HEK293 (cell line): ENCODE results near the gene PAAF1.

ENCODE experiments used
- CTCF ChIA-PET: fragments of 350-600 bp; formaldehyde crosslinking; extraction: SDS; loops from one replicate; lab custom pipeline; 2021; ENCODE audit warnings: antibody characterized with exemption; lab: Yijun Ruan, JAX
- POLR2A ChIA-PET: fragments of 300-600 bp; formaldehyde crosslinking; extraction: SDS; loops from one replicate; lab custom pipeline; 2020; ENCODE audit warnings: antibody characterized with exemption, inconsistent platforms; lab: Yijun Ruan, JAX
- H3K27ac ChIP-seq: fragments of 200-500 bp; sonication (Bioruptor generic); 2 replicates; pipeline ENCODE4 v1.5.1; 2014; ENCODE audit warnings: low read depth, low read length, control low read depth, inconsistent platforms; ENCODE audit errors: extremely low read depth
- H3K36me3 ChIP-seq, 2 experiments: fragments of 200-500 bp in 1 of 2; sonication (Bioruptor generic) in 1 of 2; 1 replicate in 1 of 2; 2 replicates in 1 of 2; pipeline ENCODE4 v1.5.1; 2014 to 2017; ENCODE audit warnings: inconsistent platforms in 2 of 2, low read length in 2 of 2; ENCODE audit not compliant: control insufficient read depth in 2 of 2, insufficient read depth in 1 of 2
- H3K4me1 ChIP-seq: fragments of 200-500 bp; sonication (Bioruptor generic); 2 replicates; pipeline ENCODE4 v1.5.1; 2014; ENCODE audit warnings: mild to moderate bottlenecking, low read length, inconsistent platforms; ENCODE audit not compliant: control insufficient read depth, insufficient read depth
- H3K4me3 ChIP-seq: 2 replicates; pipeline ENCODE4 v1.5.1; 2011; ENCODE audit warnings: low read depth, mild to moderate bottlenecking, control low read depth, low read length, moderate library complexity
- H3K9me3 ChIP-seq: fragments of 200-500 bp; sonication (Bioruptor generic); 2 replicates; pipeline ENCODE4 v1.5.1; 2014; ENCODE audit warnings: low read depth, low read length, inconsistent platforms; ENCODE audit not compliant: control insufficient read depth, insufficient read depth
- GLIS2 ChIP-seq: fragments of 450-650 bp; formaldehyde crosslinking; IDR thresholded peaks from 2 replicates; pipeline ENCODE4 v1.5.1; 2016; ENCODE audit warnings: missing biosample characterization, missing genetic modification characterization
- HOXC10 ChIP-seq: sonication (generic); formaldehyde crosslinking; IDR thresholded peaks from 2 replicates; pipeline ENCODE4 v1.8.1; 2023; ENCODE audit warnings: mild to moderate bottlenecking, missing genetic modification reagents
- MYNN ChIP-seq: fragments of 450-650 bp; formaldehyde crosslinking; IDR thresholded peaks from 2 replicates; pipeline ENCODE4 v1.5.1; 2016; ENCODE audit warnings: missing biosample characterization, missing genetic modification characterization, borderline replicate concordance
- ZNF157 ChIP-seq: fragments of 450-650 bp; formaldehyde crosslinking; IDR thresholded peaks from 2 replicates; pipeline ENCODE4 v1.5.1; 2016; ENCODE audit warnings: missing biosample characterization, missing genetic modification characterization
- ZNF19 ChIP-seq: fragments of 450-650 bp; formaldehyde crosslinking; IDR thresholded peaks from 2 replicates; pipeline ENCODE4; 2016; ENCODE audit warnings: missing biosample characterization, missing genetic modification characterization, low read depth
- ZNF223 ChIP-seq: fragments of 450-650 bp; formaldehyde crosslinking; IDR thresholded peaks from 2 replicates; pipeline ENCODE4 v1.5.1; 2016; ENCODE audit warnings: missing biosample characterization, missing genetic modification characterization
- ZNF24 ChIP-seq: fragments of 450-650 bp; formaldehyde crosslinking; IDR thresholded peaks from 2 replicates; pipeline ENCODE4 v1.5.1; 2016; ENCODE audit warnings: missing biosample characterization, missing genetic modification characterization
- ZNF350 ChIP-seq: fragments of 450-650 bp; formaldehyde crosslinking; IDR thresholded peaks from 2 replicates; pipeline ENCODE4 v1.5.0; 2017; ENCODE audit warnings: missing biosample characterization, mild to moderate bottlenecking, missing genetic modification characterization
- ZNF391 ChIP-seq: fragments of 450-650 bp; formaldehyde crosslinking; IDR thresholded peaks from 2 replicates; pipeline ENCODE4 v1.5.1; 2016; ENCODE audit warnings: low read depth, missing biosample characterization, missing genetic modification characterization, borderline replicate concordance
- ZNF501 ChIP-seq: fragments of 450-650 bp; formaldehyde crosslinking; IDR thresholded peaks from 2 replicates; pipeline ENCODE4 v1.5.1; 2016; ENCODE audit warnings: missing biosample characterization, missing genetic modification characterization
- ZNF544 ChIP-seq: fragments of 450-650 bp; formaldehyde crosslinking; IDR thresholded peaks from 2 replicates; pipeline ENCODE4 v1.5.0; 2017; ENCODE audit warnings: missing biosample characterization, missing genetic modification characterization
- ZNF558 ChIP-seq: fragments of 450-650 bp; formaldehyde crosslinking; IDR thresholded peaks from 2 replicates; pipeline ENCODE4 v1.5.1; 2016; ENCODE audit warnings: missing biosample characterization, missing genetic modification characterization
- ZNF561 ChIP-seq: fragments of 450-650 bp; IDR thresholded peaks from 2 replicates; pipeline ENCODE4 v1.5.1; 2018; ENCODE audit warnings: missing biosample characterization, missing genetic modification characterization, borderline replicate concordance
- ZNF585B ChIP-seq: fragments of 450-650 bp; formaldehyde crosslinking; IDR thresholded peaks from 2 replicates; pipeline ENCODE4 v1.5.1; 2016; ENCODE audit warnings: missing biosample characterization, missing genetic modification characterization
- ZNF629 ChIP-seq: fragments of 450-650 bp; formaldehyde crosslinking; IDR thresholded peaks from 2 replicates; pipeline ENCODE4 v1.5.1; 2017; ENCODE audit warnings: missing biosample characterization, missing genetic modification characterization
- ZNF837 ChIP-seq: fragments of 450-650 bp; formaldehyde crosslinking; IDR thresholded peaks from 2 replicates; pipeline ENCODE4 v1.5.1; 2016; ENCODE audit warnings: missing biosample characterization, missing genetic modification characterization
- ZNF843 ChIP-seq: fragments of 450-650 bp; formaldehyde crosslinking; IDR thresholded peaks from 2 replicates; pipeline ENCODE4 v1.5.1; 2016; ENCODE audit warnings: missing biosample characterization, missing genetic modification characterization
- TF ChIP-seq, protein P1 (sequence below): fragments of 450-650 bp; formaldehyde crosslinking; IDR thresholded peaks from 2 replicates; pipeline ENCODE4 v1.5.1; 2016; ENCODE audit warnings: missing biosample characterization, missing genetic modification characterization
- TF ChIP-seq, protein P2 (sequence below): fragments of 450-650 bp; formaldehyde crosslinking; IDR thresholded peaks from 2 replicates; pipeline ENCODE4 v1.5.1; 2016; ENCODE audit warnings: missing biosample characterization, missing genetic modification characterization
- TF ChIP-seq, protein P3 (sequence below): fragments of 450-650 bp; formaldehyde crosslinking; IDR thresholded peaks from 2 replicates; pipeline ENCODE4 v1.5.1; 2016; ENCODE audit warnings: missing biosample characterization, missing genetic modification characterization, borderline replicate concordance
- TF ChIP-seq, protein P4 (sequence below): fragments of 450-650 bp; formaldehyde crosslinking; IDR thresholded peaks from 2 replicates; pipeline ENCODE4 v1.5.1; 2016; ENCODE audit warnings: missing biosample characterization, missing genetic modification characterization

PAAF1 gene

DNA sequence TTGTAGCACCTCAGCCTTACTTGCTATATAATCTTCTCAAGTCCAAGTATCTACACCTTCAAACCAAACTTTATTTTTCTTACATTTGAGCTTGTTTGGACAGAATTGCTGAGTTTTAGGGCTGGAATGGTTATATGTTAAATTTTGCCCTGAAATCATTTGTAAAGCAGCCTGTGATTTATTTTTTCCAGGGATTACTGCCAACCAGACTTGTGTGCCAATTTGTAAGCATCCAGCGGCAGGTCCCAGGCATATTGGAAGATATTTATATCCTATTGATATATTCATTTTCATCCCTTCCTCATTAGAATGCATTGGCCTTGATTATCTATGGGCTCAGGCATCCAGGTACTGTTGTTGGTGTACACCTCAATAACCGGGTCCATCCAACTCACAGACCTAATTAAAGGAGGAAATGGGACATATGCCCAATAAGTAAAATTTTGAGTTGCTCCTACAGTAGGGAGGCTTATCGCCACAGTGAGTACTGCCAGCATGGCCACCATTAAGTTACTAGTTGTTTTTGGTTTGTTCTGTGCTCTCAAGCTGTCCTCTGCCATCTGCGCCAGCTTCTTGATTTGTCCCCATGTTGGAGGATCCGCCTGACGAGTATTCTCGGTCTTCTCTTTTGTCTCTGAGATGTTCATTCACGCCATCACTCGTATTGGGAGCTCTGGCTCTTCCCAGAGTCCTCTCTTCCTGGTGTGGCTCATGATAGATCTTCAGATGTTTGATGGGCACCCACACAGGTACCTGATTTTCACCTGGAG lies 64.2 kb downstream of the PAAF1 start (continued):
- TF ChIP-seq, protein P1, sequence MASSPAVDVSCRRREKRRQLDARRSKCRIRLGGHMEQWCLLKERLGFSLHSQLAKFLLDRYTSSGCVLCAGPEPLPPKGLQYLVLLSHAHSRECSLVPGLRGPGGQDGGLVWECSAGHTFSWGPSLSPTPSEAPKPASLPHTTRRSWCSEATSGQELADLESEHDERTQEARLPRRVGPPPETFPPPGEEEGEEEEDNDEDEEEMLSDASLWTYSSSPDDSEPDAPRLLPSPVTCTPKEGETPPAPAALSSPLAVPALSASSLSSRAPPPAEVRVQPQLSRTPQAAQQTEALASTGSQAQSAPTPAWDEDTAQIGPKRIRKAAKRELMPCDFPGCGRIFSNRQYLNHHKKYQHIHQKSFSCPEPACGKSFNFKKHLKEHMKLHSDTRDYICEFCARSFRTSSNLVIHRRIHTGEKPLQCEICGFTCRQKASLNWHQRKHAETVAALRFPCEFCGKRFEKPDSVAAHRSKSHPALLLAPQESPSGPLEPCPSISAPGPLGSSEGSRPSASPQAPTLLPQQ (tag by site-specific recombination): no peak
- TF ChIP-seq ZNF585B (tag by site-specific recombination) (no peak), ZNF561 (no peak), ZNF350 (tag by site-specific recombination) (no peak), ZNF837 (no peak), GLIS2 (no peak)

DNA sequence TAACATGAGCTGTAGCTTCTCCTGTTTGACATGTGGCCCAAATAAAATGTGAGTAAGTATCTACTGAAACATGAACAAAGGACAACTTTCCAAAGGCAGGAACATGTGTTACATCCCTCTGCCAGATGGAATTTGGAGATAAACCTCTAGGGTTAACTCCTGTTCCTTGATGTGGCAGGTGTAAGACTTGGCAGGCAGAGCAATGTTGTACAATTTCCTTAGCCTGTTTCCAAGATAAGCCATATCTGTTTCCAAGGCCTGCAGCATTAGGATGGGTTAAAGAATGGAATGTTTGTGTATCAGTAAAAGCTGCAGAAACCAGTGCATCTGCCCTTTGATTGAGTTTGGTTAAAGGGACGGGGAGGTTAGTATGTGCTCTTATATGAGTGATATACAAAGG lies 65.2 kb downstream of the PAAF1 start:
- H3K4me1 ChIP-seq: no peaks in the 10 kb centered on the region
- no peak overlapping the region for H3K27ac ChIP-seq
- no peak overlapping the region for H3K4me3 ChIP-seq
- TF ChIP-seq, protein P2, sequence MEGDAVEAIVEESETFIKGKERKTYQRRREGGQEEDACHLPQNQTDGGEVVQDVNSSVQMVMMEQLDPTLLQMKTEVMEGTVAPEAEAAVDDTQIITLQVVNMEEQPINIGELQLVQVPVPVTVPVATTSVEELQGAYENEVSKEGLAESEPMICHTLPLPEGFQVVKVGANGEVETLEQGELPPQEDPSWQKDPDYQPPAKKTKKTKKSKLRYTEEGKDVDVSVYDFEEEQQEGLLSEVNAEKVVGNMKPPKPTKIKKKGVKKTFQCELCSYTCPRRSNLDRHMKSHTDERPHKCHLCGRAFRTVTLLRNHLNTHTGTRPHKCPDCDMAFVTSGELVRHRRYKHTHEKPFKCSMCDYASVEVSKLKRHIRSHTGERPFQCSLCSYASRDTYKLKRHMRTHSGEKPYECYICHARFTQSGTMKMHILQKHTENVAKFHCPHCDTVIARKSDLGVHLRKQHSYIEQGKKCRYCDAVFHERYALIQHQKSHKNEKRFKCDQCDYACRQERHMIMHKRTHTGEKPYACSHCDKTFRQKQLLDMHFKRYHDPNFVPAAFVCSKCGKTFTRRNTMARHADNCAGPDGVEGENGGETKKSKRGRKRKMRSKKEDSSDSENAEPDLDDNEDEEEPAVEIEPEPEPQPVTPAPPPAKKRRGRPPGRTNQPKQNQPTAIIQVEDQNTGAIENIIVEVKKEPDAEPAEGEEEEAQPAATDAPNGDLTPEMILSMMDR (tag by site-specific recombination): no peak
- TF ChIP-seq, protein P3, sequence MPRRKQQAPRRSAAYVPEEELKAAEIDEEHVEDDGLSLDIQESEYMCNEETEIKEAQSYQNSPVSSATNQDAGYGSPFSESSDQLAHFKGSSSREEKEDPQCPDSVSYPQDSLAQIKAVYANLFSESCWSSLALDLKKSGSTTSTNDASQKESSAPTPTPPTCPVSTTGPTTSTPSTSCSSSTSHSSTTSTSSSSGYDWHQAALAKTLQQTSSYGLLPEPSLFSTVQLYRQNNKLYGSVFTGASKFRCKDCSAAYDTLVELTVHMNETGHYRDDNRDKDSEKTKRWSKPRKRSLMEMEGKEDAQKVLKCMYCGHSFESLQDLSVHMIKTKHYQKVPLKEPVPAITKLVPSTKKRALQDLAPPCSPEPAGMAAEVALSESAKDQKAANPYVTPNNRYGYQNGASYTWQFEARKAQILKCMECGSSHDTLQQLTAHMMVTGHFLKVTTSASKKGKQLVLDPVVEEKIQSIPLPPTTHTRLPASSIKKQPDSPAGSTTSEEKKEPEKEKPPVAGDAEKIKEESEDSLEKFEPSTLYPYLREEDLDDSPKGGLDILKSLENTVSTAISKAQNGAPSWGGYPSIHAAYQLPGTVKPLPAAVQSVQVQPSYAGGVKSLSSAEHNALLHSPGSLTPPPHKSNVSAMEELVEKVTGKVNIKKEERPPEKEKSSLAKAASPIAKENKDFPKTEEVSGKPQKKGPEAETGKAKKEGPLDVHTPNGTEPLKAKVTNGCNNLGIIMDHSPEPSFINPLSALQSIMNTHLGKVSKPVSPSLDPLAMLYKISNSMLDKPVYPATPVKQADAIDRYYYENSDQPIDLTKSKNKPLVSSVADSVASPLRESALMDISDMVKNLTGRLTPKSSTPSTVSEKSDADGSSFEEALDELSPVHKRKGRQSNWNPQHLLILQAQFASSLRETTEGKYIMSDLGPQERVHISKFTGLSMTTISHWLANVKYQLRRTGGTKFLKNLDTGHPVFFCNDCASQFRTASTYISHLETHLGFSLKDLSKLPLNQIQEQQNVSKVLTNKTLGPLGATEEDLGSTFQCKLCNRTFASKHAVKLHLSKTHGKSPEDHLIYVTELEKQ: no peak
- no peak for TF ChIP-seq ZNF19 (tag by site-specific recombination)
- no peak for TF ChIP-seq ZNF157
- TF ChIP-seq ZNF501 (tag by site-specific recombination): no peak
- TF ChIP-seq ZNF629 (tag by site-specific recombination): no peak
- TF ChIP-seq ZNF391 (tag by site-specific recombination): no peak
- TF ChIP-seq ZNF24 (tag by site-specific recombination): no peak
- no peak for TF ChIP-seq ZNF223 (tag by site-specific recombination)
- TF ChIP-seq HOXC10: no peak
- no peak for TF ChIP-seq MYNN
- TF ChIP-seq, protein P4, sequence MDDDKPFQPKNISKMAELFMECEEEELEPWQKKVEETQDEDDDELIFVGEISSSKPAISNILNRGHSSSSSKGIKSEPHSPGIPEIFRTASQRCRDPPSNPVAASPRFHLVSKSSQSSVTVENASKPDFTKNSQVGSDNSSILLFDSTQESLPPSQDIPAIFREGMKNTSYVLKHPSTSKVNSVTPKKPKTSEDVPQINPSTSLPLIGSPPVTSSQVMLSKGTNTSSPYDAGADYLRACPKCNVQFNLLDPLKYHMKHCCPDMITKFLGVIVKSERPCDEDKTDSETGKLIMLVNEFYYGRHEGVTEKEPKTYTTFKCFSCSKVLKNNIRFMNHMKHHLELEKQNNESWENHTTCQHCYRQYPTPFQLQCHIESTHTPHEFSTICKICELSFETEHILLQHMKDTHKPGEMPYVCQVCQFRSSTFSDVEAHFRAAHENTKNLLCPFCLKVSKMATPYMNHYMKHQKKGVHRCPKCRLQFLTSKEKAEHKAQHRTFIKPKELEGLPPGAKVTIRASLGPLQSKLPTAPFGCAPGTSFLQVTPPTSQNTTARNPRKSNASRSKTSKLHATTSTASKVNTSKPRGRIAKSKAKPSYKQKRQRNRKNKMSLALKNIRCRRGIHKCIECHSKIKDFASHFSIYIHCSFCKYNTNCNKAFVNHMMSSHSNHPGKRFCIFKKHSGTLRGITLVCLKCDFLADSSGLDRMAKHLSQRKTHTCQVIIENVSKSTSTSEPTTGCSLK (tag by site-specific recombination): no peak
- no peak for TF ChIP-seq ZNF544 (tag by site-specific recombination)
- no peak for TF ChIP-seq ZNF843 (tag by site-specific recombination)
- TF ChIP-seq ZNF558: no peak
- POLR2A ChIA-PET: no interaction called here
- CTCF ChIA-PET: interaction anchor here (0.8 to 1.5 kb wide), 2 partner anchors 11 kb away, joined by 4 read pairs; no protein-coding TSS in a partner anchor
- no peaks in the 10 kb centered on the region for H3K9me3 ChIP-seq
- peaks cover 0 to 5% of the 10 kb centered on the region in 2 experiments; a peak in 1 of 3 replicates for H3K36me3 ChIP-seq
